ENCODE measurements around the gene NOSIP.

DNA sequence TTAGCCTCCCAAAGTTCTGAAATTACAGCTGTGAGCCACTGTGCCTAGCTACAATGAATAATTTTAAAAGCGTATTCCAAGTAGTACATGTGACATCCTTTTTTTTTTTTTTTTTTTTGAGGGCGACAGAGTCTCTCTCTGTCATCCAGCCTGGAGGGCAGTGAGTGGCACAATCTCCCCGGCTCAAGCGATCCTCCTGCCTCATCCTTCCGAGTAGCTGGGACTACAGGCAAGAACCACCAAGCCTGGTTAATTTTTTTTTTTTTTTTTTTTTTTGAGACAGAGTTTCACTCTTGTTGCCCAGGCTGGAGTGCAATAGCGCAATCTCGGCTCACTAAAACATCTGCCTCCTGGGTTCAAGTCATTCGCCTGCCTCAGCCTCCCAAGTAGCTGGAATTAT, 6.9 kb upstream of the NOSIP start:
- TF ChIP-seq, protein P1, sequence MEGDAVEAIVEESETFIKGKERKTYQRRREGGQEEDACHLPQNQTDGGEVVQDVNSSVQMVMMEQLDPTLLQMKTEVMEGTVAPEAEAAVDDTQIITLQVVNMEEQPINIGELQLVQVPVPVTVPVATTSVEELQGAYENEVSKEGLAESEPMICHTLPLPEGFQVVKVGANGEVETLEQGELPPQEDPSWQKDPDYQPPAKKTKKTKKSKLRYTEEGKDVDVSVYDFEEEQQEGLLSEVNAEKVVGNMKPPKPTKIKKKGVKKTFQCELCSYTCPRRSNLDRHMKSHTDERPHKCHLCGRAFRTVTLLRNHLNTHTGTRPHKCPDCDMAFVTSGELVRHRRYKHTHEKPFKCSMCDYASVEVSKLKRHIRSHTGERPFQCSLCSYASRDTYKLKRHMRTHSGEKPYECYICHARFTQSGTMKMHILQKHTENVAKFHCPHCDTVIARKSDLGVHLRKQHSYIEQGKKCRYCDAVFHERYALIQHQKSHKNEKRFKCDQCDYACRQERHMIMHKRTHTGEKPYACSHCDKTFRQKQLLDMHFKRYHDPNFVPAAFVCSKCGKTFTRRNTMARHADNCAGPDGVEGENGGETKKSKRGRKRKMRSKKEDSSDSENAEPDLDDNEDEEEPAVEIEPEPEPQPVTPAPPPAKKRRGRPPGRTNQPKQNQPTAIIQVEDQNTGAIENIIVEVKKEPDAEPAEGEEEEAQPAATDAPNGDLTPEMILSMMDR (IDR thresholded peaks at IDR 0.05), result no peak
- TF ChIP-seq POLR2A (IDR thresholded peaks at IDR 0.05), result no peak
